Esophagus (tissue), 2 donors: Measurements from ENCODE around the gene ST7. TPM values are rescaled to one million over a fixed set of nuclear protein-coding genes. Genes with fewer than 3 reads are reported as not detected.

Experiments
- H3K27ac ChIP-seq, 2 donors: one replicate each; pipeline ENCODE4 v1.5.1; 2013; ENCODE audit warnings: low read depth in 2 of 2, mild to moderate bottlenecking in 2 of 2, inconsistent platforms in 1 of 2, low read length in 1 of 2, moderate library complexity in 1 of 2
- H3K27me3 ChIP-seq, 2 donors: one replicate each; pipeline ENCODE4 v1.6.1; 2013; ENCODE audit warnings: low read length in 2 of 2, control low read depth in 1 of 2, mild to moderate bottlenecking in 1 of 2; ENCODE audit not compliant: insufficient read depth in 2 of 2, control insufficient read depth in 1 of 2
- H3K36me3 ChIP-seq, 2 donors: one replicate each; pipeline ENCODE4 v1.6.1; 2013; ENCODE audit warnings: low read length in 1 of 2; ENCODE audit not compliant: control insufficient read depth in 2 of 2, insufficient read depth in 2 of 2
- H3K4me1 ChIP-seq, 2 donors: one replicate each; pipeline ENCODE4 v1.6.1; 2013; ENCODE audit warnings: low read length in 1 of 2; ENCODE audit not compliant: control insufficient read depth in 2 of 2, insufficient read depth in 2 of 2
- H3K4me3 ChIP-seq, 2 donors: one replicate each; pipeline ENCODE4 v1.5.1; 2013; ENCODE audit warnings: low read length in 2 of 2, mild to moderate bottlenecking in 2 of 2, low read depth in 1 of 2, moderate library complexity in 1 of 2
- H3K9me3 ChIP-seq, 2 donors: one replicate each; pipeline ENCODE4 v1.6.1; 2013; ENCODE audit warnings: mild to moderate bottlenecking in 2 of 2, low read depth in 1 of 2, low read length in 1 of 2, moderate library complexity in 1 of 2; ENCODE audit not compliant: control insufficient read depth in 2 of 2, insufficient read depth in 1 of 2
- WGBS, 2 donors: extraction: QIAGEN DNeasy Blood & Tissue Kit; methylation state at CpG; one replicate each; pipeline ENCODE4 v1.1.7; 2013; 5-methylcytosine and 5-hydroxymethylcytosine counted together
- polyA plus RNA-seq, 2 donors: library from polyadenylated mRNA; stranded (reverse); fragments of 200-250 nt; gene quantifications; one replicate each; pipeline ENCODE4 v1.2.3, GENCODE V29; 2013
- donor health status: healthy with polysubstance abuse.
- donor health status: Bipolar disorder and iron deficiency.

Gene ST7
- polyA plus RNA-seq, 2 donors: 4.3 to 7.4 TPM

DNA sequence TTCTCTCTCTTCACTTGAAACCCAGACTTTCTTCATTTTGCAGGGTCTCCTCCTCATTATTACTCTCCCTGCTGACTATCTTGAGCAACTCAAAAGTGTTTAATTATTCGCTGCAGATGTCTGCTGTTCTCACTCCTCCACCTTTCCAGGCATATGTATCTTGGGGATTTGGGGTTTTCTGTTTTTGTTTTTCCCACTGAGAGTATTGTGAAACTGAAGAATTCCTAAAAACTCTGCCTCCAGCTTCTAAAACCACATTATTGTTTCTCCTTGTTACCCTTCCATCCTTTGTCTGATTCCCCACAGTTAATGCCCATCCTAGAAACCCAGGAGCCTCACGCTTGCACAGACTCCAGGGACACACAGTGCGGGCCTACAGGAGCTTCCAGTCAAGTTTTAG lies 318.3 kb downstream of the ST7 start:
- Histone ChIP-seq H3K27ac (no peak overlapping the region), H3K27me3 (no peaks in the 10 kb centered on the region)
- WGBS, 2 donors: 82 to 92% methylated on average over 3 of the region's 3 CpGs

DNA sequence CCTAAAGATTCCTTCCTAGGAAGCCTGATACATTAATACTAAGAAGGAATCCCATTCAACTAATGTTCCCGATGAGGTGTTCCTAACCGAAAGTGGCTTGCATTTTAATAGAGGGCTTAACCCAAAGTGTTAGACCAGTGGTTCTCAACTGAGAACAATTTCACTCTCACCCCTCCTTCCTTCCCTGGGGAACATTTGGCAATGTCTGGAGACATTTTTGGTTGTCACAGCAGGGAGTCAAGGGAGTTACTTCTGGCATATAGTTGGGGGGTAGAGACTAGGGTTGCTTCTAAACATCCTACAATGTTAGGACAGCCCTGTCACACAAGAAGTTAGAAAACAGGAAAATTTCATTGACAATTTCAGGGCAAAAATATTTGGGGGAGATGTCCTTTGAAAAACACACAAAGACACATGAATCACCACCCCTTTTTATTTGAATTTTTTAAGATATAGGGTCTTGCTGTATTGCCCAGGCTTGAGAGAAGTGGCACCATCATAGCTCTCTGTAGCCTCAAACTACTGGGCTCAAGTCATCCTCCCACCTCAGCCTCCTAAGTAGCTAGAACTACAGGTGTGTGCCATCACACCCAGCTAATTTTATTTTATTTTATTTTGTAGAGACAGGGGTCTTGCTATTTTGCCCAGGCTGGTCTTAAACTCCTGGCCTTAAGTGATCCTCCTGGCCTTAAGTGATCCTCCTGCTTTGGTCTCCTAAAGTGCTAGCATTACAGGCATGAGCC lies 318.9 kb downstream of the ST7 start:
- 94 to 97% methylated on average over 2 of the region's 2 CpGs for WGBS, 2 donors

More for the DNA sequence above, 318.3 kb downstream of the ST7 start:
- Histone ChIP-seq H3K36me3 (no peaks in the 10 kb centered on the region), H3K4me3 (no peak overlapping the region), H3K9me3 (no peaks in the 10 kb centered on the region), H3K4me1 (no peaks in the 10 kb centered on the region)

DNA sequence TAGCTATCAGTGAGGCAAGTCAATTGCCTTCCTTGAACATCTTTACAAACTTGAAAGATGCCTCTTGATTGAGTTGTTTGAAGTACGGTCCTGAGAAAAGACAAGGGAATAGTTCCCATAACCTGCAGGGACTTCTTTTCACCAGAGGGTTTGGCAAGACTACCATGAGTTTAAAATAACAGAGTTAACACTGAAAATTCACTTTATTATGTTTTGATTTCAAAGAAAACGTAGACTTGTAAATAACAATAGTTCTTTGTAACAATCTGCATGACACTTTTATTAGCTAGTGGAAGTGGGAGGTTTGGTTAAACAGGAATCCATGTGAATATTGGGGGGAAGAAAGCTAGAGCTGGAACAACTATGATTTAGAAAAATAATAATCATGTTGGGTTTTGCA lies 320.0 kb downstream of the ST7 start:
- Histone ChIP-seq H3K36me3 (no peaks in the 10 kb centered on the region), H3K4me3 (no peak overlapping the region)
- WGBS, 2 donors: 44 to 55% methylated on average over 2 of the region's 2 CpGs

More for the DNA sequence above, 318.9 kb downstream of the ST7 start:
- H3K27ac ChIP-seq: no peak overlapping the region
- H3K4me3 ChIP-seq: no peak overlapping the region
- H3K4me1 ChIP-seq: no peaks in the 10 kb centered on the region
- no peaks in the 10 kb centered on the region for H3K9me3 ChIP-seq
- no peaks in the 10 kb centered on the region for H3K27me3 ChIP-seq
- H3K36me3 ChIP-seq: no peaks in the 10 kb centered on the region

DNA sequence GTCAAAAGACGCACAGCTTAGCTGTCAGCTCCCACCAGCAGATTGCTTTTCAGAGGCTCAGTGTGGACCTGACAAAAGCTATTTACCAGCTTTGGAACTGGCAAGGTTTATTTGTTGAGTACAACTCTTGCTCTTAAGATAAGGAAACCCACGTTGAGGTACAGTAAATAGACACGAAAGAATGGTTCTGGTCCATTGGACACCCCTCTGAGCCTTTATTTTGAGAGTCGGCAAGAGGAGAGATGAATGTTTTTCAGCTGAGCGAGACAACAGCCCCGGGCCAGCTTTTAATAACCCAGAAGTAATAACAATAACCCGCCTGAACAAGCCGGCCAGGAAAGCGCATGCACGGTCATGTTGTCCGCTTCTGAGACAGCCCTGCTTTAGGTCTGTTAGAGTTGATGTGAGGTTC lies 320.5 kb downstream of the ST7 start:
- no peaks in the 10 kb centered on the region for H3K36me3 ChIP-seq
- 38 to 51% methylated on average over 11 of the region's 11 CpGs for WGBS, 2 donors
- no peak overlapping the region for H3K27ac ChIP-seq
- no peaks in the 10 kb centered on the region for H3K9me3 ChIP-seq
- H3K27me3 ChIP-seq: no peaks in the 10 kb centered on the region
- H3K4me1 ChIP-seq: no peaks in the 10 kb centered on the region
- no peak overlapping the region for H3K4me3 ChIP-seq

More for the DNA sequence above, 320.0 kb downstream of the ST7 start:
- H3K27ac ChIP-seq: no peak overlapping the region
- no peaks in the 10 kb centered on the region for H3K4me1 ChIP-seq
- no peaks in the 10 kb centered on the region for H3K9me3 ChIP-seq
- H3K27me3 ChIP-seq: no peaks in the 10 kb centered on the region

DNA sequence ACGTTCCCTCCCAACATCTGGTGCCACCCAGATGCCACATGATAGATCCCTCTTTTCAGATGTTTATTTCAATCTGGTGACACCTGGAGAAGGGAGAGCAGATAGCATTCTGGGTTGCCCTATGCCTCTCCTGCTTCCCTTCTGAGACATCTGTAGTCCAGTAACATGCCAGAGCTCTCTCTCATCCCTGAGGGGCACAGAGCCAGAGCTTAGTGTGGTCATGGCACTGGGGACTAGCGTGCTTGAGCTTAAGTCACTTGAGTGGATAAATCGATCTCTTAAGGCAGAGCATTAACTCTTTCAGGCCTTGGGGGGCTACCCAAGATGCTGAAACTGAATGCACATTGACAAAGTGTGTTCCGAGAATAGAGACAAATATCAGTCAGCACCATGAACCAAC lies 321.6 kb downstream of the ST7 start:
- no peaks in the 10 kb centered on the region for H3K9me3 ChIP-seq
- H3K27me3 ChIP-seq: no peaks in the 10 kb centered on the region
- H3K27ac ChIP-seq: no peak overlapping the region
- no peak overlapping the region for H3K4me3 ChIP-seq
- H3K36me3 ChIP-seq: no peaks in the 10 kb centered on the region
- WGBS, 2 donors: 69 to 73% methylated on average over 4 of the region's 4 CpGs
- H3K4me1 ChIP-seq: no peaks in the 10 kb centered on the region

DNA sequence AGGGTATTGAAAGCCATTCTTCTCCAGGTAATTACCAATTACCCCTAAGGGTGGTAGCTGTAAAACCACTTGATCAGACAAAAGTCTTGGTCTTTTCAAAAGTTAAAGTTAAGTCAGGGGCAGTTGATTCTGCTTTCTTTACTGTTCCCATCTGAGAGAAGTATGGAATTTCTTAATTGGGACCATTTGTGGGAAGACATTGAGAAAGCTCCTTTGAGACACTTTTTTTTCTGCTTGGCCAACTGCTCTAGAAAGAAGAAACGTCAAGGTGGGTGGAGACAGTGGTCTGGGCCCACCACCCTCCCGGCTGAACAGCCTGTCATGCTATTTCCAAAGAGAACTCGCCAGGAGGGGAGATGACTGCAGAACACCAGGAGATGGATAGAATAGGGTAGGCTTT lies 324.3 kb downstream of the ST7 start:
- H3K36me3 ChIP-seq: no peaks in the 10 kb centered on the region
- H3K27me3 ChIP-seq: no peaks in the 10 kb centered on the region
- 79 to 84% methylated on average over 3 of the region's 3 CpGs for WGBS, 2 donors
- peaks cover 0 to 3% of the 10 kb centered on the region in 2 donors for H3K4me1 ChIP-seq
- no peak overlapping the region for H3K27ac ChIP-seq
- no peak overlapping the region for H3K4me3 ChIP-seq
- no peaks in the 10 kb centered on the region for H3K9me3 ChIP-seq

DNA sequence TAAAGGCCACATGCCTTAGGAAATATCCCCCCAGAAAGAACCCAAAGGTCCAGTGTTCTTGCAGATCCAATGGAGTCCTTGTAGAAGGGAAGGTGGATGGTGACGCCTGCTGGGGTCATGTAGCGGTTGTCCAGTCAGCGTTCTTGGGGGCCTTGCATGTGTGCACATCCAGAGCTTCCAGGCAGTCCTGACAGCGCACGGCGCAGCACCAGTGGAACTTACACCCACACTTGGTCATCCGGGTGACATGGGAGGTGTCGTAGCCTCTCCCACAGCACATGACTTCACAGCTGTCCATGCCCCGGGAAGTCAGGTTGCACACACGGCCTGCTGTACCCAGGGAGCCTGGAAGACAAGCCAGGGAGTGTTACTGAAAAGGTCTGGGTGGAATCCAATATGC lies 324.7 kb downstream of the ST7 start:
- H3K36me3 ChIP-seq: no peaks in the 10 kb centered on the region
- H3K9me3 ChIP-seq: no peaks in the 10 kb centered on the region
- H3K4me3 ChIP-seq: no peak overlapping the region
- no peaks in the 10 kb centered on the region for H3K27me3 ChIP-seq
- 96 to 98% methylated on average over 10 of the region's 10 CpGs for WGBS, 2 donors
- no peak overlapping the region for H3K27ac ChIP-seq
- peaks cover 0 to 3% of the 10 kb centered on the region in 2 donors for H3K4me1 ChIP-seq

DNA sequence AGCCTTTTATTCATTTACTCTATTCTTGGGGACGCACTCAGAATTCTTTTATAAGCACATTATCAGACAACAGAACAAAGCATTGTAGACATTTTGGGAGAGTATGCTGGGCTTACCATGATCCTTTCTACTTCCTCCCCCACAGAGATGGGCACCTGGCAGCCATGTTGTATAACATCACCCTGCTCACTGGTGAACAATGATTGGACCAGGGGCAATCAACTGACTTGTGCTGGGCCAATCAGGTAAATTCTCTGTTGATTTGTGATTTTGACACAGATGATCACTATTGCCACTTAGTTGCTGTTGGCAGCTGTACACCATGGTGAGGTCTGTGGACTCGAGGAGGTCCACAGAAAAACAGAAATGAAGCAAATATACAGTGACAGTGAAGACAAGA lies 325.9 kb downstream of the ST7 start:
- Histone ChIP-seq H3K27me3 (no peaks in the 10 kb centered on the region), H3K4me3 (no peak overlapping the region), H3K4me1 (peaks cover 0 to 3% of the 10 kb centered on the region in 2 donors), H3K27ac (no peak overlapping the region), H3K9me3 (no peaks in the 10 kb centered on the region), H3K36me3 (no peaks in the 10 kb centered on the region)
- WGBS, 2 donors: 81 to 94% methylated on average over 2 of the region's 2 CpGs
